GM08714 (cell line): ENCODE data around the gene MYH11.

Experiments used
- H3K4me3 ChIP-seq: fragments of 200-500 bp; sonication (Bioruptor generic); 2 replicates; pipeline ENCODE4 v1.5.1; 2014; ENCODE audit warnings: mild to moderate bottlenecking, low read length, inconsistent platforms
- ZNF274 ChIP-seq: IDR thresholded peaks from 2 replicates; pipeline ENCODE4 v1.6.1; 2012; ENCODE audit warnings: mild to moderate bottlenecking, low read depth, low read length

The MYH11 gene

DNA sequence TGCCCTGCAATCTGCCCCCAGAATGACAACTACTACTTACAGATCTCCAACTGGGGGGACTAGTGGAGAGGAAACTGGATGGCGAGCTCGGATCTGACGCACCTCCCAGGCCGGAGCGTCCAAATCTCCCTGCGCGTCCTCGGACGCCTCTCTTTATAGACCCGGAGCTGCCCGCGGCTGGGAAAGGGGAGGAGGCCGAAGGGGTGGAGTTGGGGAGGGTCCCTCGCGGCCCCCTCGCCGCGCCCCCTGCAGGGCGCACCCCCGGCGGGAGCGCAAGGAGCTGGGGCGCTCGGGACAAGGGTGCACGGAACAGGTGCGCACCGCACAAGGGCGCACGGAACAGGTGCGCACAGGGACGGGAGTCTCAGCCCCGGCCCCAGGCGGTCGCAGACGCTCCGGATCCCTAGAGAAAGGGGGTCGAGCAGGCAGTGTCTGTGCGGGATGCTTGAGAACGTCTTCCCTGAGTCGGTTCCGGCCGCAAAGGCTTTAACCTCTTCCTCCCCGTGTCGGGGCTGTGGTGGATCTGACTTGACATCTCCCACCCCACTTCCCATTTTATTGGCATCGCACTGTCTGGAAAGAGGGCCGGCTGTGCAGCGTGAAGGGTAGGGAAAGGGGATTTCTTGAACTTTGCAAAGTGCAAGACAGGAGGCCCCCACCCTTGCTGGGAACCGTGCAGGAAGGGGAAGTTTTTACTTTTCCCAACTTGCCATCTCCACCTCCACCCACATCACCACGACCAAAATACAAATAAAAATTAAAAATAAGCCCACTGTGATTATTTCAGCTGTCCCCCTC, at the start of gene MYH11:
TSS of gene MYH11 (minus strand) at position 128 of the 798 bp plus-strand sequence. CDS start 18,776 bp downstream, outside the sequence.
- no peak for TF ChIP-seq ZNF274
- H3K4me3 ChIP-seq, result peak within 1 kb of the TSS; percentile 50; the same call in 1 of the 2 replicates

DNA sequence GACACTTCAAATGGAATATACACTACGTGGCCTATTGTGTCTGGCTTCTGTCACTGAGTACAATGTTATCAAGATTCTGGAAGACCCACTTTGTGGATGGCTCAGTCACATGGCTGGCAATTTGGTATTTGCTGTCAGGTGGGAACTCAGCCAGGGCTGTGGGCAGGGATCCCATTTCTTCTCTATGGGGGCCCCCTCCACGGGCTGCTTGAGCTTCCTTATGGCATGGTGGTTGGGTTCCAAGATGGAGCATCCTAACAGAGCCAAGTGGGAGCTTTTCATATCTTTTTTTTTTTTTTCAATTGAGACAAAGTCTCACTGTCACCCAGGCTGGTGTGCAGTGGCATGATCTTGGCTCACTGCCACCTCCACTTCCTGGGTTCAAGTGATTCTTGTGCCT, 49.6 kb upstream of the MYH11 start:
- TF ChIP-seq ZNF274, result no peak
- H3K4me3 ChIP-seq, result no peak overlapping the region

DNA sequence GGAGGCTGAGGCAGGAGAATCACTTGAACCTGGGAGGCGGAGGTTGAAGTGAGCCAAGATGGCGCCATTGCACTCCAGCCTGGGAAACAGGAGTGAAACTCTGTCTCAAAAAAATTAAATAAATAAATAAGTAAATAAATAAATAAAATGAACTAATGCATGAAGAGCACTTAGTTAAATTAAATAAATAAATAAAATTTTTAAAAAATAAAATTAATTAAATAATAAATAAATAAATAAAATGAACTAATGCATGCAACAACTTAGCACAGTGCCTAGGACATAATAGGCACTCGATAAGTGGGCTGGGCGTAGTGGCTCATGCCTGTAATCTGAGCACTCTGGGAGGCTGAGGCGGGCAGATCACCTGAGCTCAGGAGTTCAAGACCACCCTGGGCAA, 47.1 kb upstream of the MYH11 start:
- no peak for TF ChIP-seq ZNF274

DNA sequence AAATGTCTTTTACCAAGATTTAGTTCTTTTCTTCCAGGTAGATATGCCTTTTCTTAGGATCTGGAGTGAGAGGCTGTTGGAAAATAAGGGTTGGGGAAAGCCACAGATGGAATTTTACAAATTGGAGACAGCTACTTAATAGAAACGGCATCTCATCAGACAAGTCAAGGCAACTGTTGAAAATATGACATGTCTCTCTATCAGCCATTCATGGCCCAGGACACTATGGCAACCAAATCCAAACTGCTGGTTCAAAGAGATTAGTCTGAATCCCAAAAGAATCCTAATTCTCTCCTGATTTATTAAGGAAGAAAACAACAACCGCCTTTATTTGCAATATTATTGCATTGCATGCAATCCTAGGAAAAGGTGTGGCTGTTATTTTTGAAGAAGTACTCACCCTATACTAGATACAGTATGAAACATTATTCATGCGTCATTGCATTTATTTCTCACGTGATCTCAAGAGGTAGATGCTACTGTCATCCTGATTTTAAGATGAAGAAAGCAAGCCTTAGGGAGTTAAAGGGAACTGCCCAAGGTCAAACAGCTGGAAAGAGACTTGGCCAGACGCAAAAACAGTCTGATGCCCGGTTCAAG, 44.2 kb upstream of the MYH11 start:
- no peak for TF ChIP-seq ZNF274
- H3K4me3 ChIP-seq, result no peak overlapping the region

More for the DNA sequence above, 47.1 kb upstream of the MYH11 start:
- no peak overlapping the region for H3K4me3 ChIP-seq

DNA sequence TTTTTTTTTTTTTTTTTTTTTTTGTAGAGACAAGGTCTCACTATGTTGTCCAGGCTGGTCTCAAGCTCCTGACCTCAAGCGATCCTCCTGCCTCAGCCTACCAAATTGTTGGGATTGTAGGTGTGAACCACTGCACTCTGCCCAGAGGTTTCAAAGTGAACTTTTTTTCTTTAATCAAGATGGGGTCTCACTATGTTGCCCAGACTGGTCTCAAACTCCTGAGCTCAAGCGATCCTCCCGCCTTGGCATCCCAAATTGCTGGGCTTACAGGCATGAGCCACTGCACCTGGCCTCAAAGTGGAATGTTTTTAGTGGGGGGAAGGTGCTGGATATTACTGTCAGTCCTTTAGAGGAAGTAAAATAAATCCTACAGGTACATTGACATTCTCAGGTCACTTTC, 43.5 kb upstream of the MYH11 start:
- TF ChIP-seq ZNF274, result no peak
- H3K4me3 ChIP-seq, result no peak overlapping the region

DNA sequence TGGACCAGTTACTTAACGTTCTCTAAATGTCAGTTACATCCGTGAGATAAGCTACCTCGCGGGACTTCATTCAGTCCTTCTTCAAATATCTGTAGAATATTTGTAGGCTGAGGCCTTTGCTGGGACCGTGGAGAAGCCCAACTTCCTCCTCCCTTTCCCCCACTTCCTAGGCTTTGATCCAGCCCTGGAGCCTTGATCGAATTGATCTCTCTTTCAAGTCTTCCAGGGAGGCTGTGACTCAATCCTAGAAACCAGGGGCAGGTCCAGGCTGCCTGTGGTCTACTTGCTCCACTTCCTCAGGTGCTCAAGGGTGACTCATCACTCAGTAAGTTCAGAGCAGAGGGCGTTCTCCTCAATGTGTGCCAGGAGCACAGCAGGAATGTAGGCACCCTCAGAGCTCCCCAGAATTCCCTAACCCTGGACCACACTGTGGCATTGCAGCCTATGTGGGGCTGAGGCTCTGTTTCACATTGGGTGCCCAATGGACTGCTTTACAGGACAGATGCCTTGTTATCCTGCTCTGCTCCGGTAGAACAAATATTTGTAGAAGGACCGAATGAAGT, 42.8 kb upstream of the MYH11 start:
- no peak overlapping the region for H3K4me3 ChIP-seq
- no peak for TF ChIP-seq ZNF274

DNA sequence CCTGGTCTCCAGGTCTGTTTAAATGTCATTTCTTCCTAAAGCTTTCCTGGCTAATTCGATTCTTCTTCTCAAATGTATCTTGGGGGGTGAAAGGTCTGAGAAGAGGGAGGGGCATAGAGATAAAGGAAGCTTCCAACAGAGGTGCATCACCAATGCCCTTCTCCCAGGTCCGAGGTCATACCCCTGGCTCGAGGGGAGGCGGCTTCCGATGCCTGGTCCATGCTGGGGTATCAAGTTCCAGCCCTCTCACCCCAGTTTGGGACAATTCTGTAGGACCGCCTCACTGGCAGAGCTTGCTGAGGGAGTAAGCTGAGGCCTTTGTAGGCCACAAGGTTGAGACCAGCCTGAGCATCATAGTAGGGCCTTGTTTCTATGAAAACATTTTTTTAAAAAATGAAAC, 41.8 kb upstream of the MYH11 start:
- no peak for TF ChIP-seq ZNF274
- no peak overlapping the region for H3K4me3 ChIP-seq

DNA sequence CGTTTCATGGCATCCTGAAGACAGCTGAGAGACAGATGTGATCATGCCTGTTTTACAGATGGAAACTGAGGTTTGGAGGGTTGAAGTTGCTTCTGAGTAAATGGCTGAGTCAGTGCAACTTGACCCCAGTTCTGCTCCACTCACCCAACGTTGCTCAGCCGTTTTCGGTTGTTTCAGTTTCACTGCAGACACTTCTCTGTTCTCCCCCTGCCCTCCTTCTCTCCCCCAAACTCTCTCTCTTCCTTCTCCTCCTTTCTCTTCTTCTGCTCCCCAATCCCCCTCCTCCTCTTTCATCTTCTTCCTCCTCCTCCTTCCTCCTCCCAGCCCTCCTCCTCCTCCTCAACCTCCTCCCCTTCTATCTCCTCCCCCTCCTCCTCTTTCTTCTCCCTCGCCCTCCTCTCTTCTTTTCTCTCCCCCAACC, 41.0 kb upstream of the MYH11 start:
- peak overlapping the region; percentile 7; the same call in 1 of the 2 replicates for H3K4me3 ChIP-seq
- TF ChIP-seq ZNF274, result no peak

DNA sequence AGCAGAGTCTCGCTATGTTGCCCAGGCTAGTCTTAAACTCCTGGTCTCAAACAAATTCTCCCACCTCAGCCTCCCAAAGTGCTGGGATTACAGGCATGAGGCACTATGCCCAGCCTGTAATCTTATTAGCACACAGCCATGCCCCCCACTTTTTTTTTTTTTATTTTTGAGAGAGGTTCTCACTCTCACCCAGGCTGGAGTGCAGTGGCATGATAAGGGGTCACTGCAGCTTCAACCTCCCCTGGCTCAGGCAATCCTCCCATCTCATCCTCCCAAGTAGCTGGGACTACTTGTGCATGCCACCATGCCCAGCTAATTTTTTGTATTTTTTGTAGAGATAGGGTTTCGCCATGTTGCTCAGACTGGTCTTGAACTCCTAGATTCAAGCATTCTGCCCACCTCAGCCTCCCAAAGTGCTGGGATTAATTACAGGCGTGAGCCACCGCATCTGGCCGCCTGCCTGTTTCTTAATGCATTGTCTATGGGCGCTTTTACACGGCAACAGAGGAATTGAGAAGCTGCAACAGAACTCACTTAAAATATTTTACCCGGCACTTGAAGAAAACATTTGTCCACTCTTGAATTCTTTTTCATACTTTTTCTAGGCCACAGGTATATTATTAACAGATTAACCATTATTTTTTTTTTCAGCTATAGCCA, 40.4 kb upstream of the MYH11 start:
- no peak overlapping the region; the same call in 1 of the 2 replicates for H3K4me3 ChIP-seq
- no peak for TF ChIP-seq ZNF274

DNA sequence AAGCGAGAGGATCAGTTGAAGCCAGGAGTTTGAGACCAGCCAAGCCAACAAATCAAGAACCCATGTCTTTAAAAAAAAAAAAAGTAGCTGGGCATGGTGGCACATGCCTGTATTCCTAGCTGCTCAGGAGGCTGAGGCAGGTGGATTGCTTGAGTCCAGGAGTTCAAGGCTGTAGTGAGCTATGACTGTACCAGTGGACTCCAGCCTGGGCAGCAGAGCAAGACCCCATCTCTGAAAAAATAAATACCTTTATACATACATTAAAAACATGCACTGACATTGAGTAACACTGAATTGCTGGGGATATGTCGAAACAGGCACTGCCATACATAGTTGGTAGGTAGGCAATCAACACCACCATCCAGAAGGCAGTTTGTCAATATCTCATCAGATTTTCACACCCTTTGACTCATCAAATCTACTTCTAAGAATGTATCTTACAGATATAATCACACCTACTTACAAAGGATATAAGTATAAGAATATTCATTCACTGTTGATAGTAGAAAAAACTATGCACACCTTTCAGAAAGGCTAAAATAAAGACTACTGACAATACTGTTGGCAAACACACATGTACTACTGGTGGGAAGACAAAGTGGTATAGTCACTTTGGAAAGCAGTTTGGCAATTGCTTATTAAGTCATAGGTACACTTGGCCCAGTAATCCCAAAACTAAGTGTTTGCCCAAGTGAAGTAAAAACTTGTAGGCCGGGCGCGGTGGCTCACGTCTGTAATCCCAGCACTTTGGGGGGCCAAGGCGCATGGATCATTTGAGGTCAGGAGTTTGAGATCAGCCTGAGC, 37.9 kb upstream of the MYH11 start:
- H3K4me3 ChIP-seq, result no peak overlapping the region
- no peak for TF ChIP-seq ZNF274

DNA sequence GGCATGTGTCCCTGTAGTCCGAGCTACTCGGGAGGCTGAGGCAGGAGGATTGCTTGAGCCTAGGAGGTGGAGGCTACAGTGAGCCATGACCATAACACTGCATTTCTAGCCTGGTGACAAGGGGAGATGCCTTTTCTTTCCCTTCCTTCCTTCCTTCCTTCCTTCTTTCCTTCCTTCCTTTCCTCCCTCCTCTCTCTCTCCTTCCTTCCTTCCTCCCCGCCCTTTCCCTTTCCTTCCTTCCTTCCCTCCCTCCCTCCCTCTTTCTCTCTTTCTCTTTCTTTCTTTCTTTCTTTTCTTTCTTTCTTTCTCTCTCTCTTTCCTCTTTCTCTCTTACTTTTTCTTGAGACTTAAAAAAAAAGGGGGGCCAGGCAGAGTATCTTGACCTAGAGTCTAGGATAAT, 34.7 kb upstream of the MYH11 start:
- TF ChIP-seq ZNF274, result no peak
- H3K4me3 ChIP-seq, result no peak overlapping the region

DNA sequence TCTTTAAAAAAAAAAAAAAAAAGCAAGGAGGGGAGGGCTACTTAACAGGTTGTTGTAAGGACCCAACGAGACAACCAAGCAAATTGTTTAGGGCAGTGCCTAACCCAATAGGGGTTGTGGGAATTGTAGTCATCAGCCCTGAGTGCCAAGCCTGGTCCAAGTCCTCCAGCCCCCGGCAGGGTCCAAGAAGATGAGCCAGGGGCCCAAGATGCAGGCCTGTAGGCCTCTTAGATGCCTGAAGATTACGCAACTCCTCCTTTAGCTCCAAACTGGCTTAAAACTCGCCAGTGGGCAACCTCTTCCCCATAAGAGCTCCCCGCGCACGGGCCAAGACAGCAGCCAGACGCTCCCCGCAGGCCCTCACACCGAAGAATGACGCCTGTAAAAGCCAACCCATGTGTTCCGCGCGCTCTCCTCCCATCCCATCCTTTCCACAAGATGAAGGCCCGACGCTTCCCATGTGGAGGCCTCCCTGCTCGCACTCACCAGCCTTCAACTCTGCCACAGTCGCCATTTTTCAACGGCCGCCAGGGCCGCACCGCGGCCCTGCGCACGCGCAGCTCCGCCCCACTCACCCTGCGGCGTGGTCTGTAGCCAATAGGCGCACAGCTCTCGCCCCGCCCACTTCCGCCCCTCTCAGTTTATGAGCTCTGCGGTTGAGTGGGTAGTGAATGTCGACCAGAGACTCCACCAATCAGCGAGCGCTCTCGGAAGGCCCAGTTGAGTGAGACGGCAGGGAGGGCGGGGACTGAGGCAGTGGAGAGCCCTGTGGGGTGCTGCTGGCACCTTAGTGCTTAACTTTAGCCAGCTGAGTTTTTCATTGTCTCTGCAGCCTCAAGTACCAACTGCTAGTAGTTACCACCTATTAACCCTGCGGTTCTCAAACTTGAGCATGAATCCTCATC, 31.5 kb upstream of the MYH11 start, which contains the start of gene CEP20:
TSS of gene CEP20 (minus strand) at position 532 of the 905 bp plus-strand sequence. CDS start at position 514, 18 bp downstream.
- peak within 1 kb of the TSS; percentile 94 for H3K4me3 ChIP-seq
- no peak for TF ChIP-seq ZNF274

DNA sequence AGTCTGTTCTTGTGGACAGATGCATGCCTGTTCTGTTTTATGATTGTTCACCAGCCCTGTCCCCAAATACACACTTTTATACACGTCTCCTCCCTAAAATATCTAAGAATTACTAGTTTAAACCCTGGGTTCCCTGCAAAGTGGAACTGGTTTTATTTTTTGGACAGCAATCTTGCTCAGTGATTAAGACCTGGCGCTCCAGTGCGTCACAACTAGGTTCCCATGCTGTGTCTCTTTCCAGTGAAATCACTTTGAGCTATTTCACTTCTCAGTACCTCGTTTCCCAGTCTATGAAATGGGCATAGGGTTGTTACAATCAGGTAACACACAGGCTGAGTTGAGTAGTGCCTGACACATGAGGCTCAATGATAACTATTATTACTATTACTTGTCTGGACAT, 30.5 kb upstream of the MYH11 start:
- TF ChIP-seq ZNF274, result no peak

DNA sequence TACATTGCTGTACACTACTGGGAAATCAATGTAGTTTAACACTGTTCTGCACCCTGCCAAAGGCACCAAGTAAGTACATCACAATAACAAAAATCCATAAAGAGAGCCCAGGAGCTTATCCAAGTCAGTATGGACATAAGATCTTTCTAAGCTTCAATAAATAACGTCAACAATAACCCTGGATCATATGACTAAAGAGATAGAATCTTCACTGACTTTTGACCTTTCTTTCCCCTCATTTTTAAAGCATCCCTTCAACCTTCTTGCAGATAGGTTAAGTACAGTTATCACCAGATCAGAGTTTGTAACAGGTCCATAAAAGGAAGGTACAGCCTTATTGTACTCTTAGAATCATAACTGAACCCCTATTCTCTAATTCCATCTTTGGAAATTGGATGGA, 29.2 kb upstream of the MYH11 start:
- H3K4me3 ChIP-seq, result no peak overlapping the region
- no peak for TF ChIP-seq ZNF274

More for the DNA sequence above, 30.5 kb upstream of the MYH11 start:
- peak overlapping the region; percentile 94 for H3K4me3 ChIP-seq
